T-helper 17 cell (primary cell): ENCODE results near the gene GTSE1. TPM values are rescaled to one million over a fixed set of nuclear protein-coding genes. Genes with fewer than 3 reads are reported as not detected.
"Not testable (repeated sequence)": the region's sequence is repeated elsewhere in the genome, so short reads cannot be mapped to it uniquely, and the experiment has no call there.

ENCODE experiments used
- ATAC-seq: fragments of 150-1000 bp; cut with Tn5 transposase; 2 replicates; pipeline ENCODE4 v1.10.0; 2021; ENCODE audit warnings: mild to moderate bottlenecking, moderate library complexity
- DNase-seq, 3 donors: peaks; one replicate each; pipeline versions ENCODE4 v3.0.0 to v3.0.0-alpha.2; 2020 to 2021
- H3K9me3 ChIP-seq: one replicate; pipeline ENCODE4 v1.7.0; 2013; ENCODE audit warnings: low read length, mild to moderate bottlenecking; ENCODE audit not compliant: control insufficient read depth, poor library complexity, severe bottlenecking
- H3K27ac Mint-ChIP-seq: one replicate; pipeline ENCODE4 v1.8.0; 2022; ENCODE audit warnings: mild to moderate bottlenecking, moderate library complexity, mixed read lengths
- H3K27me3 Mint-ChIP-seq: one replicate; pipeline ENCODE4 v1.8.0; 2022; ENCODE audit warnings: mixed read lengths
- H3K36me3 Mint-ChIP-seq: one replicate; pipeline ENCODE4 v1.8.0; 2022; ENCODE audit warnings: low read depth, mixed read lengths
- H3K4me1 Mint-ChIP-seq: one replicate; pipeline ENCODE4 v1.8.0; 2022; ENCODE audit warnings: mild to moderate bottlenecking, mixed read lengths
- H3K4me3 Mint-ChIP-seq: one replicate; pipeline ENCODE4 v1.8.0; 2022; ENCODE audit warnings: mild to moderate bottlenecking, moderate library complexity, mixed read lengths
- total RNA-seq, 4 donors: library from RNA in 2 of 4; stranded (reverse) in 2 of 4; gene quantifications; one replicate each; pipeline ENCODE4 v1.2.3 and lab custom pipeline; 2022 to 2026

Gene GTSE1
- total RNA-seq, 2 donors from 2014 or later: 0.25 to 0.57 TPM

DNA sequence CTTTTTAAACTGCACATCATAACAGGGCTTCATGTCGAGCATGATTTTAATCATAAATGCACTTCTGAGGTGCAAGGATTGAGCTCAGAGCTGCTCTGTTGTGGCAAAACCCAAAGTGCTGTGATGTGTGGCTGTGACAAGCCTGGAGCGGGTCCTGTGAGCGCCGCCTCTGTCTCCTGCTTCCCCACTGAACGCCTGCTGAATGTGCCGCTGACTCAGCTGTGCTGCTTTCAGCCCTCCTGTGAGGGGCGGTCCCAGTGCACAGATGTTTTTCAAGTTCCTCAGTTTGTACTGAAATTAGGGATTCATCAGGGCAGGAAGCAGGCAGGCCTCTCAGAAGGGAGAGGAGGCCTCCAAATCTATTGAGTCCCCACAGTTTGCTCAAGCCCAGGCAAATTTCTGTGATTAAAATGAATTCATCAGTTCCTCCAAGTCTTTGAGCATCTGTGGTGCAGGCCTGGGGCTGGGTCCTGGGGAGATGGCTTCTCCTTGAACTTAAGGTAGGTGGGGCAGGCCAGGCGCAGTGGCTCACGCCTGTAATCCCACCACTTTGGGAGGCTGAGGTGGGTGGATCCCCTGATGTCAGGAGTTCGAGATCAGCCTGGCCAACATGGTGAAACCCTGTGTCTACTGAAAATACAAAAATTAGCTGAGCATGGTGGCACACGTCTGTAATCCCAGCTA is 3.0 kb upstream of the GTSE1 start:
- Mint-ChIP-seq H3K27ac (no peak overlapping the region), H3K36me3 (no peaks in the 10 kb centered on the region), H3K4me1 (peaks cover 18% of the 10 kb centered on the region), H3K27me3 (peaks cover 4% of the 10 kb centered on the region), H3K4me3 (no peak overlapping the region)
- no peak for ATAC-seq
- DNase-seq: no peak
- H3K9me3 ChIP-seq: no peaks in the 10 kb centered on the region

DNA sequence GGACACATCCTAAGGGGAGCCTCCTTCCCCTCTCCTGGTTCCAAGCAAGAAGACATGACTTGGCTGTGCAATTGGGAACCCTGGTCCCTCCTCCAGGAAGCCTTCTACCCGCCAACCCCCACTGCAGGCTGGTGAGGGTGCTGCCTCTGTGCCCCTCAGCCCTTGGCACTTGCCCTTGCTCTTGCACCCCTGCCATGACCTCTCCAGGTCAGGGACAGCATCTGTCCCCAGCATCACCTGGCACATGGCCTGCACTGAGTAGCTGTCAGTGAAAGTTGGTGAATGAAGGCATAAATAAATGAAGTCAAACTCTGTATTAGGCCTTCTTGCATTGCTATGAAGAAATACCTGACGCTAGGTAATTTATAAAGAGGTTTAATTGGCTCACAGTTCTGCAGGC is 1.9 kb upstream of the GTSE1 start:
- Mint-ChIP-seq H3K4me3 (peak overlapping the region; percentile 46), H3K36me3 (no peaks in the 10 kb centered on the region), H3K27ac (peak overlapping the region; percentile 30), H3K27me3 (peaks cover 13% of the 10 kb centered on the region), H3K4me1 (peaks cover 25% of the 10 kb centered on the region)
- no peaks in the 10 kb centered on the region for H3K9me3 ChIP-seq
- ATAC-seq (no peak), DNase-seq (no peak)

DNA sequence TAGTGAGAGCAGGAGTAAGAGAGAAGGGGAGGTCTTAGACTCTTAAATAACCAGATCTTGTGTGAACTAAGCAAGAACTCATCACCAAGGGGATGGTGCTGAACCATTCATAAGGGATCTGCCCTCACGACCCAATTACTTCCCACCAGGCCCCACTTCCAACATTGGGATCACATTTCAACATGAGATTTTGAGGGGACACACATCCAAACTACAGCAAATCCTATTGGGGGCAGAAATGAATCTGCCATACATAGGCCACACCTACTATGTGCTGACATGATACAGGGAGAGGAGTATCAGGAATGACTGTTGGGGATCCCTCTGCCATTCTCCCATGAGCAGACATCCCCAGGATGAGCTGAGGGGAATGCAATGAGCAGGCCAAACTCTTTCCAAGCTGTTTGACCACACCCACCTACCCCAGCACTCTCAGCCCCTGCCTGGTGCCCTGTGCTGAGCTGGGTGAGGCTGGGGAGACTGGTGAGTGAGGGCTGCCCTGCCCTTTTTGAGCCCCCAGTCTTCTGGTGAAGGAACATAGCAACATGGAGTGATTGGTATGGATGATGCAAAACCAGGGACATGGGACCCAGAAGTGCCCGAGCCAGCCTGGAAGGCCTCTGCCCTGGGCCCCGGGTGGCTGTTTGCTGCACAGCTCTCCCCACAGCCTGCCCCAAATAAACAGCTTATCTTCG is 1.2 kb upstream of the GTSE1 start:
- ATAC-seq (no peak), DNase-seq (no peak)
- no peaks in the 10 kb centered on the region for H3K9me3 ChIP-seq
- peak overlapping the region; percentile 99 for H3K27ac Mint-ChIP-seq
- no peaks in the 10 kb centered on the region for H3K36me3 Mint-ChIP-seq
- H3K4me1 Mint-ChIP-seq: peaks cover 25% of the 10 kb centered on the region
- peaks cover 13% of the 10 kb centered on the region for H3K27me3 Mint-ChIP-seq
- H3K4me3 Mint-ChIP-seq: peak overlapping the region; percentile 93

DNA sequence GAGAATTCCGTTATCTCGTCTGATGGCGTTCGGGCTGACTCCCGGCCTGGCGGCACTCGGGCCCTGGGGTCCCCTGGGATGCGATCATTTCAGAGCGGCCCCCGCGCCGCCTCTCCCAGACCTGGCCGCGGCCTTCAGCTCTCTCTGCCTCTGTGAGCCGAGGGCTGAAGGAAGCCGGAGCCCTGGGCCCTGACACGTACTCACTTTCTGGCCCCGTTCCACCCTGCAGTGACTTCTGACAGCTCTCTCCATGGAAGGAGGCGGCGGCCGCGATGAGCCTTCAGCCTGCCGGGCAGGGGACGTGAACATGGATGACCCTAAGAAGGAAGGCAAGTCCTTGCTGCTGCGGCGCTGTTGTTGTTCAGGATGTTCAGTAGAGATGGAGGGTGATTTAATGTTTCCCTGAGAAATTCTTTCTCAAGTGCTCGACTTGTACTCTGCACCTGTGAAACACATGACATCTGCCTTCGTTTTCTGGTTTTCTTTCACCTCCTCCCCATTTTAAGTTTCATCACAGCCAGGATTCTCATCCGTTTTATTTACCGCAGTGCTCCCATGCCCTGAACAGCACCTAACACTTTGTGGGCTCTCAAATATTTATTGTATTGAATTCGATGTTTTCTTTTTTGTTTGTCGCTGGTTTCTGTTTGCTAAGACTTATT is 612 bp downstream of the GTSE1 start:
- DNase-seq (no peak), ATAC-seq (no peak)
- Mint-ChIP-seq H3K4me3 (peak overlapping the region; percentile 93), H3K4me1 (peaks cover 25% of the 10 kb centered on the region), H3K27ac (no peak overlapping the region), H3K36me3 (no peaks in the 10 kb centered on the region), H3K27me3 (peaks cover 13% of the 10 kb centered on the region)
- no peaks in the 10 kb centered on the region for H3K9me3 ChIP-seq

DNA sequence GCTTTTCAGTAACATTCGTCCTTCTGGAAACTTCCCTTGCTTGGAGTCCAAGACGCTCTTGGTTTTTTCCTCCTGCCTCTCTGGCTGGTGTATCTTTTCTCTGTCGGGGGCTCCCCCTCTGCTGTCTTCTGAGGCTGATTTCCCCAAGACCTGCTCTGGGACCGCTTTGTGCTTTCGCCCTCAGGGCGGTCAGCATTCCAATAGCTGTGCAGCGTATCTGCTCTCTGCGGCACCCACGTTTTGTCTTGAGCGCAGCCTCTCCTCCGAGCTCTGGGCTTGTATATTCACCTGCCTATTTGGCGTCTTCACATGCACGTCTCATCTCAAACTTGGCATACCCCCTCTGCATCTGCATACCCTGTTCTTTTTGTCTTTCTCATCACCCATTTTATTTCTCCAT is 2.4 kb downstream of the GTSE1 start:
- H3K27me3 Mint-ChIP-seq: peaks cover 13% of the 10 kb centered on the region
- H3K36me3 Mint-ChIP-seq: no peaks in the 10 kb centered on the region
- ATAC-seq: no peak
- no peaks in the 10 kb centered on the region for H3K9me3 ChIP-seq
- H3K4me3 Mint-ChIP-seq: peak overlapping the region; percentile 81
- DNase-seq: no peak
- peaks cover 22% of the 10 kb centered on the region for H3K4me1 Mint-ChIP-seq
- peak overlapping the region; percentile 56 for H3K27ac Mint-ChIP-seq

DNA sequence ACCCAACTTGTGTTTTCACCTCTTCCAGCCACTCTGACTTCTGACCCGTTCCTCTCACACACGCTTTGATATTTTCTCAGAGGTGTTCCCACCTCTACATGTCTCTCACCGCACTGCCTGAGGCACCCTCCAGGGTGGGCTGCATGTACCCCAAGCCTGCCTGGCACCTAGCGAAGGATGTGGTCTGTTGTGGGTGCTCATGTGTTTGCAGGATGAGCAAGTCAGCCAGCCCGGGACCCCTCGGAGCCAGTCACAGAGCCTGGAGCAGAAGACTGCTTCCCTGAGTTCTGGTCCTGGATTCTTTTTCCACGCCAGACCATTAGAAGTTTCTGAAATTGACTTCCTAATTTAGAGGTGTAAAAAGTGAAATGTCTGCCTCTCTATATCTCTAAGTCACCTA is 3.8 kb downstream of the GTSE1 start:
- H3K27me3 Mint-ChIP-seq: peaks cover 13% of the 10 kb centered on the region
- peaks cover 19% of the 10 kb centered on the region for H3K4me1 Mint-ChIP-seq
- no peak for DNase-seq
- H3K36me3 Mint-ChIP-seq: no peaks in the 10 kb centered on the region
- H3K27ac Mint-ChIP-seq: no peak overlapping the region
- H3K9me3 ChIP-seq: no peaks in the 10 kb centered on the region
- no peak for ATAC-seq
- H3K4me3 Mint-ChIP-seq: no peak overlapping the region

DNA sequence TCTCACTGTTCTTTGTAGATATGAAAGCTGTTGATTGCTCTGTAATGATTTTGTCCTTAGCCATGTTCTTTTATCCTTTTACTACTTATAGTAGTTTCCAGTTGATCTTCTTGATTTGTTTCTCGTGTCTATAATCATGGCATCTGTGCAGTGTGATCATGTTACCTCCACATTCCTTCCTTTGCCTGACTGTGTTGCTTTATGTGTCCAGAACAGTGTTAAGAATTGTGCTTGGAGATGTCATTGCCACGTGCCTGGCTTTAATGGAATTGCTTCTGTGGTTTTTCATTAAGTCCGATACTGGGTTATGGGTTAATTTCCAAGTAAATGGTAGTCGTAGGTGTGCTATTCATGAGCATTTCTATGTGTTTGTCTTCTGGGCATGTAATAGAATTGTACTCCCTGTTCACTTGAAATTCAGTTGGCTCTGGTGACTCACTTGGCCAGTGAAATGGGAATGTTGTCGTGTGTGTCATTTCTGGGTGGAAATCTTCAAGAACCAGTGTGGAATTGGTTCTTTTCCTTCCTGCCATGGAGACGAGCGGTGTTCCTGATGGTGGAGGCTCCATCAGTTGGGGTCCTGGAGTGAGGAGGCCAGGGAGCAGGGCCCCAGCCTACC is 6.8 kb downstream of the GTSE1 start:
- DNase-seq: no peak
- Mint-ChIP-seq H3K27me3 (peaks cover 11% of the 10 kb centered on the region), H3K27ac (no peak overlapping the region), H3K36me3 (no peaks in the 10 kb centered on the region), H3K4me1 (peaks cover 7% of the 10 kb centered on the region), H3K4me3 (no peak overlapping the region)
- ATAC-seq: no peak
- no peaks in the 10 kb centered on the region for H3K9me3 ChIP-seq

DNA sequence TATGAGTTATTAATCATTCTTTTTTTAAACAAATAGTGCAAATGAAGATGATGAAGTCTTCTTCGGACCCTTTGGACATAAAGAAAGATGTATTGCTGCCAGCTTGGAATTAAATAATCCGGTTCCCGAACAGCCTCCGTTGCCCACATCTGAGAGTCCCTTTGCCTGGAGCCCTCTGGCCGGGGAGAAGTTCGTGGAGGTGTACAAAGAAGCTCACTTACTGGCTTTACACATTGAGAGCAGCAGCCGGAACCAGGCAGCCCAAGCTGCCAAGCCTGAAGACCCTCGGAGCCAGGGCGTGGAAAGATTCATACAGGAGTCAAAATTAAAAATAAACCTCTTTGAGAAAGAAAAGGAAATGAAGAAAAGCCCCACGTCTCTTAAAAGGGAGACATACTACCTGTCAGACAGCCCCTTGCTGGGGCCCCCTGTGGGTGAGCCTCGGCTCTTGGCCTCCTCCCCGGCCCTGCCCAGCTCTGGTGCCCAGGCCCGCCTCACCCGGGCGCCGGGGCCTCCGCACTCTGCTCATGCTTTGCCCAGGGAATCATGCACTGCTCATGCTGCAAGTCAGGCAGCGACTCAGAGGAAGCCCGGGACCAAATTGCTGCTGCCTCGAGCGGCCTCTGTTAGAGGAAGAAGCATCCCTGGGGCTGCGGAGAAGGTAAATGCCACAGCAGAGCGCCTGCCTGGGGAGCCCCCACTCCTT is 11.8 kb downstream of the GTSE1 start:
- no peaks in the 10 kb centered on the region for H3K9me3 ChIP-seq
- ATAC-seq (no peak), DNase-seq (no peak)
- Mint-ChIP-seq H3K36me3 (no peaks in the 10 kb centered on the region), H3K27ac (no peak overlapping the region), H3K4me3 (no peak overlapping the region), H3K4me1 (peaks cover 5% of the 10 kb centered on the region), H3K27me3 (no peaks in the 10 kb centered on the region)

DNA sequence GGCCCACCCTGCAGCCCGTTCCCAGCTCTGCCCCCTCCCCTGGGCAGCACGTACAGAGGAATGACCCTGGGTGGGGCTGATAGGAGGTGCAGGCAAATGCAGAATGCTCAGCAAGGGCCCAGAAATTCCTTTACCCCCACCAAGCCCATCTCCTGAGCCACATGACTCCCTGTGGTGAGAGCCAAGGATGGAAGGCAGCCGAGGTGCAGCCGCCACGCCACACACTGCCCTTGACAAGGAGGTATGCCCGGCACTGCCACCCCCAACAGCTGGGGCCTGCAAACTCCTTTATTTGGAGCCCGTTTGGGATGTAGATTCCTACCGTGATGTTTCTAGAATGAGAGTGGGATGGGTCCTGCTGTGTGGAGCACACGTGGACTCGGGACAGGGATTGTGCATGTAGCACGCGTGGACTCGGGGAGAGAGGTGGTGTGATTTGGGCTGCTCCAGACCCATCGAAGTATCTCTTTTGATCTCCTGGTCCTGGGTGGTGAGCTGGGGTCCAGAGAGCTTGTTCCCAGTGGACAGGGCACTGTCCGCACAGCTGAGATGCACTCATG is 12.9 kb downstream of the GTSE1 start:
- DNase-seq (no peak), ATAC-seq (no peak)
- Mint-ChIP-seq H3K36me3 (no peaks in the 10 kb centered on the region), H3K27me3 (no peaks in the 10 kb centered on the region), H3K4me3 (no peak overlapping the region), H3K27ac (no peak overlapping the region), H3K4me1 (peaks cover 5% of the 10 kb centered on the region)
- no peaks in the 10 kb centered on the region for H3K9me3 ChIP-seq

DNA sequence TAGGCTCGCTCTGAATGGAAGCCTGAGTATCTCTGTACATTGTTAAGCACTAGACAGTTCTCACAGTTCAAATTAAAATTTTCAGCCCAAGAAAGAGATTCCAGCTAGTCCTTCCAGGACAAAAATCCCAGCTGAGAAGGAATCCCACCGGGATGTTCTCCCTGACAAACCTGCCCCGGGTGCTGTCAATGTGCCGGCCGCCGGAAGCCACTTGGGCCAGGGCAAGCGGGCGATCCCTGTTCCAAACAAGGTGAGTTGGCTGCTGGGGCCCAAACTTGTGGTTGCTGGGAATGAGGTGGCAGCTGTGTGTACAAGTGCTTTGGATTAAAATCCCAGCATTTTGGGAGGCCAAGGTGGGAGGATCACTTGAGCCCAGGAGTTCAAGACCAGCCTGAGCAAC is 15.4 kb downstream of the GTSE1 start:
- Mint-ChIP-seq H3K4me1 (peaks cover 5% of the 10 kb centered on the region), H3K36me3 (no peaks in the 10 kb centered on the region), H3K27ac (no peak overlapping the region), H3K4me3 (no peak overlapping the region), H3K27me3 (no peaks in the 10 kb centered on the region)
- no peak for DNase-seq
- H3K9me3 ChIP-seq: no peaks in the 10 kb centered on the region
- ATAC-seq: no peak

DNA sequence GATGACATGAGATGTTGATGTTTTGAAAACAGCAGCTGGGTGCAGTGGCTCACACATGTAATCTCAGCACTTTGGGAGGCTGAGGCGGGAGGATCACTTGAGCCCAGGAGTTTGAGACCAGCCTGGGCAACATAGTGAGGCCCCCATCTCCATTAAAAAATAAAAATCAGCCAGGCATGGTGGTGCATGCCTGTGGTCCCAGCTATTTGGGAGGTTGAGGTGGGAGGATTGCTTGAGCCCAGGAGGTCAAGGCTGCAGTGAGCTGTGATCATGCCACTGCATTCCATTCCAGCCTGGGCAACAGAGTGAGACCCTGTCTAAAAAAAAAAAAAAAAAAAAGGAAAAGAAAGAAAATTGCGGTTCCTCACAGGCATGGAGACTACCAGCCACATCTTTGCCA is 16.2 kb downstream of the GTSE1 start:
- H3K27ac Mint-ChIP-seq, H3K4me3 Mint-ChIP-seq, H3K27me3 Mint-ChIP-seq, ATAC-seq, H3K36me3 Mint-ChIP-seq, H3K9me3 ChIP-seq, H3K4me1 Mint-ChIP-seq, DNase-seq: not testable (repeated sequence)

DNA sequence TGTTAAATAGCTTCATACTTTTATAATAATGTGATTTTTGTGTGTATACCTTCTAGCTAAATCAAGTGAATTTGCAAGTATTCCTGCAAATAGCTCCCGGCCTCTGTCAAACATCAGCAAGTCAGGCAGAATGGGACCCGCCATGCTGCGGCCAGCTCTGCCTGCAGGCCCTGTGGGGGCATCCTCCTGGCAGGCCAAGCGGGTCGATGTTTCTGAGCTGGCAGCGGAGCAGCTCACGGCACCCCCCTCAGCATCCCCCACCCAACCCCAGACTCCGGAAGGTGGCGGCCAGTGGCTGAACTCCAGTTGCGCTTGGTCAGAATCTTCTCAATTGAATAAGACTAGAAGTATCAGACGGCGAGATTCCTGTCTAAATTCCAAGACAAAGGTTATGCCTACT is 19.3 kb downstream of the GTSE1 start:
- Mint-ChIP-seq H3K36me3 (no peaks in the 10 kb centered on the region), H3K27ac (no peak overlapping the region), H3K4me1 (no peaks in the 10 kb centered on the region), H3K4me3 (no peak overlapping the region), H3K27me3 (no peaks in the 10 kb centered on the region)
- H3K9me3 ChIP-seq: no peaks in the 10 kb centered on the region
- ATAC-seq: no peak
- DNase-seq: no peak

DNA sequence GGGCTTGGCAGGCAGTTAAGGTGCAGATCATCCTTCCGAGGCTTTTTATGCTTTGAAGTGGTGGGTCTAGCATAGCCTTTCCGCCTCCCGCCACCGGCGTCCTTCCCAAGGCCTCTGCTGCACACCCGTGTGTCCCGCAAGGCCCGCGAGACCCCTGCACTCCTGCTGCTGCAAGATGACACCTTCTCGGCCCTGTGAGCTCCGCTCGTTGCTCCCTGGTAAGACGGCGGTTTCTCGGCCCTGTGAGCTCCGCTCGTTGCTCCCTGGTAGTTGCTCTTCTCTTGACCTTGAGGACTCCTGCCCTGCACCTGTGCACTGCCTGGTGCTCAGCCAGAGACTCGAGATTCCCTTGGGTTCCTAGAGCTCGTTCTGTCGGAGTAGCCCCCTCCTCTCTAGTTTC is 21.0 kb downstream of the GTSE1 start:
- DNase-seq: no peak
- H3K36me3 Mint-ChIP-seq: no peaks in the 10 kb centered on the region
- no peaks in the 10 kb centered on the region for H3K9me3 ChIP-seq
- no peaks in the 10 kb centered on the region for H3K27me3 Mint-ChIP-seq
- H3K4me3 Mint-ChIP-seq: no peak overlapping the region
- H3K27ac Mint-ChIP-seq: peak overlapping the region; percentile 72
- no peaks in the 10 kb centered on the region for H3K4me1 Mint-ChIP-seq
- ATAC-seq: no peak
